Measurements from ENCODE around the gene ZNF22.

- TF ChIP-seq CTCF (IDR thresholded peaks at IDR 0.05; ENCODE audit: poor library complexity) (no peak), EZH2phosphoT487 (IDR thresholded peaks at IDR 0.05; ENCODE audit: low read depth, severe bottlenecking, unreplicated experiment) (no peak)
Measured at GRCh38 chr10:44954042-44954441, 46.7 kb upstream of the ZNF22 start.

All from hepatocyte (in vitro differentiated cells).